HG03442 (cell line): ENCODE measurements around the gene SMAP1.

Experiments used
- ATAC-seq: cut with Tn5 transposase; IDR thresholded peaks from one replicate; pipeline ENCODE4 v1.9.1; 2021; ENCODE audit warnings: mild to moderate bottlenecking, moderate library complexity; ENCODE audit not compliant: unreplicated experiment

SMAP1 gene

GRCh38 chr6:70839286-70840266, 171.9 kb downstream of the SMAP1 start:
- ATAC-seq = peak; percentile 47

- ATAC-seq = no peak
Measured at GRCh38 chr6:70841112-70841511, 173.4 kb downstream of the SMAP1 start.

GRCh38 chr6:70842541-70842940, 174.9 kb downstream of the SMAP1 start:
- no peak for ATAC-seq

DNA sequence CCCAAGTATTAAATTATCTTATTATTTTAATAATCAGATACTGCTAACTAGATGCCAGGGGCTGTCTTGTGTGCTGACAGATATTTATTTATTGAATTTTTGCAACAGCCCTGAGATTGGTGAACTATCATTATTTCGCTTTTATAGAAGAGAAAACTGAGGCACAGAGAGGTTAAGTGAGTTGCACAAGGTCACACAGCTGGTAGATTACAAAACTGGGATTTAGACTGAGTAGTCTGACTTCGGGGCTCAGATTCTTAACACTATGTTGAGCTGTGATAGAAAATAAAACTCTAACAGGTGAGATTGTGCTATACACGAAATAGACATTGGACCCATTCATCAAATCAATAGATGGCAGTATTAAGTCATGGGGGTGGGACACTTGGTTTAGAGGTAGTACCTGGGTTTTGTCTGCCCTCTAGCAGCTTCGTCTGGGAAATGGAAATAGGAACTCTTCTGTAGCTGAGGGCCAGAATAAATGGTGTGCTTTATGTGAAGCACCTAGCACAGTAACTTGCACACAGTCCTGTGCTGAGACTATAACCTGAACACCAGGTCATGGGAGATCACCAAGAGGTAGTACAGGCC, 175.7 kb downstream of the SMAP1 start:
- ATAC-seq = no peak

- ATAC-seq = no peak
Measured at GRCh38 chr6:70844301-70844700, 176.6 kb downstream of the SMAP1 start.

DNA sequence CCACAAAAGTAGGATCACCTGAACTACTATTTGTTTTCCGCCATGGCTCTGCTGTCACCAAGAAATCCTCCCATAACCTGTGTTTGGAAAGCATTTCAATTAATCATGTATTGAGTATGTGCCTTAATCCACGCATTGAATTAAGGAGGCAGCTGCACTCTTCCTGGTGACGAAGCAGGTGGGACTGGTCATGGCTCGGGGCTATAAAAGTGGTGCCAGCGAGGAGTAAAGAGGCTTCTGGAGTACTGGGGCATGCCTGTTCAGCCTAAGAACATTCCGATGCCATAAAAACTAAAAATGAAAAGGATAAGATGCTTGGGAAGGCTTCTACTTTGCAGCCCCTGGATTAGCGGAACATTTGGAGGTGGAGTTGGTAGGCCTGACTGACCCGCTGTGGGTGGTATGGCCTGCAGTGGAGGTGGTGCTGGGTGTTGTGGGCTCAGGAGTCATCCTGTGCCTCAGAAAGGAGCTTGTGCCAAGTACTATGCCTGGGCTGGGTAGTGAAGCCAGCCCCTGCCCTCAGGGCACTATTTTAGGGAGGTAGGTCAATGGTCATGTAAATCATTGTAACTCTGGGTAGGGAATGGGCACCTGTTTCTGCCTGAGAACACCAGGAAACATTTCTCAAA, 178.6 kb downstream of the SMAP1 start:
- no peak for ATAC-seq

- no peak for ATAC-seq
Measured at GRCh38 chr6:70847106-70848084, 179.7 kb downstream of the SMAP1 start.

GRCh38 chr6:70849348-70850069, 181.8 kb downstream of the SMAP1 start:
- ATAC-seq = no peak

- ATAC-seq = no peak
Measured at GRCh38 chr6:70852667-70853246, 185.1 kb downstream of the SMAP1 start.

GRCh38 chr6:70857387-70858077, 189.8 kb downstream of the SMAP1 start:
- peak; percentile 100 for ATAC-seq

DNA sequence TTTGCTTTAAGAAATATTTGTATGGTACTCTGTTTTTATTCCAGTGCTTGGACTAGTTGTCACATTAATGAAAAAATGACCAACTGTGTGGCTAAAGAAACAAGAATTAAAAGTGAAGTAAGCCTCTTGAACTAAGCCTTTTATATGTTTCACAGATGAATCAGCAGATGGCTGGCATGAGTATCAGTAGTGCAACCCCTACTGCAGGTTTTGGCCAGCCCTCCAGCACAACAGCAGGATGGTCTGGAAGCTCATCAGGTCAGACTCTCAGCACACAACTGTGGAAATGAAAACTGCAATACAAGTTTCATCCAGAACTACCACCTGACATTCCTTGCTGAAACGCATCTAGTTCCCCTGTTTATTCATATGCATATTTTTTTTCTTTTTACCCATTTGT, 192.4 kb downstream of the SMAP1 start:
- no peak for ATAC-seq

- no peak for ATAC-seq
Measured at GRCh38 chr6:70860920-70861319, 193.2 kb downstream of the SMAP1 start.

DNA sequence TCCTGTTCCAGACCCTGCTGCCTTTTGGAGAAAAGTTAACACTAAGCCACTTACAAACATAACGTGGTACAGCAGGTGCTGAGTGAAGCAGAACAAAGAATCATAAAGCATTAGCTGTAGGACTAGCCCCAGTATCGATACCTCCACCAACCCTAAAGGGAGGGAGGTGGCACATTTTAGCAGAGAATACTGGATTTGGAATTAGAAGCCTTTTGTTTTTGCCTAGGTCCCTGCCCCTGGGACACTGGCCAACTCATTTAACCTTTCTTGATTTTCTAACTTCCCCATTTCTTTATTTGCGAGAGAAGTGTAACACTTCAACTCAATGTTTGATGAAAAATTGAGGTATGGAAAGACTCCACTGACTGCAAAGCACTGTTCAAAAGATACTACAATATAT, 195.7 kb downstream of the SMAP1 start:
- ATAC-seq = no peak

GRCh38 chr6:70864401-70864800, 196.7 kb downstream of the SMAP1 start:
- ATAC-seq = no peak

- ATAC-seq = no peak
Measured at GRCh38 chr6:70872469-70872868, 204.8 kb downstream of the SMAP1 start.

- ATAC-seq = no peak
Measured at GRCh38 chr6:70874181-70874913, 206.7 kb downstream of the SMAP1 start.

DNA sequence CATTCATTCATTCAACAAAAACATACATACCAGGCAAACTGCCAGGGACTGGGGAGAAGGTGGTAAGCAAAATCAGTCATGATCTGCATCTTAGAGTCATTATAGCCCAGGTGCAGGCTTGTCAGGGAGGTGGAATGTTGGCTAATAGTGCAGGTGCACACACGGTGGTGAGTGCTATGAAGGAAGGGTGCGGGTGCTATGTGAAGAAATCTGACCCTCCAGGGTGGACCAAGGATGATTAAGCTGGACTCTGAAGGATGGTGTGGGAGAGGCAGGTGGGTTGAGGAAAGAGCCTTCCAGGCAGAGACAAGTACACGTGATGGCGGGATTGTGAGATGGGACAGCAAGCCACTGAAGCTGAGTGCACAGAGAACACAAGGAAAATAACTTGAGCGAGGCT, 211.8 kb downstream of the SMAP1 start:
- no peak for ATAC-seq
